HepG2 (cell line): ENCODE results near the gene TSACC. TPM values are rescaled to one million over a fixed set of nuclear protein-coding genes. Genes with fewer than 3 reads are reported as not detected.
A peak's percentile ranks its signal among the peaks of the same experiment; 100 is the strongest.

Source experiments
- ATAC-seq: fragments of 200-7000 bp; cut with Tn5 transposase; 3 replicates; pipeline ENCODE4 v1.9.1; 2020; ENCODE audit warnings: mild to moderate bottlenecking, moderate library complexity
- BruUV-seq: library from RNA; stranded (reverse); fragments of 400-500 nt; replicated peaks from 2 replicates; lab custom pipeline; 2021; lab: Mats Ljungman, UMichigan
- CTCF ChIA-PET: fragments of 300-600 bp; formaldehyde crosslinking; extraction: SDS; loops from one replicate; lab custom pipeline; 2021; ENCODE audit warnings: low total read pairs, inconsistent platforms, low intra/inter-chr PET ratio; lab: Yijun Ruan, JAX
- POLR2A ChIA-PET: fragments of 350-600 bp; sonication (Branson Sonifier 250); formaldehyde crosslinking; loops from one replicate; lab custom pipeline; 2020; ENCODE audit warnings: antibody characterized with exemption, inconsistent platforms; lab: Yijun Ruan, JAX
- DNase-seq: peaks from one replicate; pipeline ENCODE4 v3.0.0-alpha.2; 2015; ENCODE audit warnings: low spot score
- FAIRE-seq: peaks from 3 replicates; lab custom pipeline; 2011; peaks lifted over from hg19 to GRCh38; lab: Jason Lieb, UNC
- H2AFZ ChIP-seq: one replicate; pipeline ENCODE4 v1.6.1; 2011; ENCODE audit warnings: low read length, inconsistent platforms
- H3K27ac ChIP-seq: fragments of 300-600 bp; 3 replicates; pipeline ENCODE4 v1.8.0; 2011; ENCODE audit warnings: mixed run types, mild to moderate bottlenecking, mixed read lengths, low read length, inconsistent platforms; ENCODE audit not compliant: insufficient read depth; ENCODE audit errors: extremely low read length
- H3K27me3 ChIP-seq, 2 experiments: fragments of 200-600 bp in 1 of 2; 2 replicates in 1 of 2; 3 replicates in 1 of 2; pipeline versions ENCODE4 v1.6.0 to v1.8.0; 2011; ENCODE audit warnings: low read length in 2 of 2, mild to moderate bottlenecking in 2 of 2, moderate library complexity in 2 of 2, inconsistent platforms in 1 of 2; ENCODE audit not compliant: insufficient read depth in 2 of 2, control insufficient read depth in 1 of 2
- H3K36me3 ChIP-seq, 2 experiments: fragments of 200-600 bp in 1 of 2; replicated peaks in 1 of 2; 2 replicates in 1 of 2; 3 replicates in 1 of 2; pipeline versions ENCODE4 v1.5.1 to v1.8.0; 2011; ENCODE audit warnings: low read length in 2 of 2, inconsistent platforms in 1 of 2; ENCODE audit not compliant: insufficient read depth in 2 of 2, control insufficient read depth in 1 of 2
- H3K4me1 ChIP-seq: 2 replicates; pipeline ENCODE4 v1.5.1; 2012; ENCODE audit warnings: low read length, inconsistent platforms; ENCODE audit not compliant: insufficient read depth
- H3K4me2 ChIP-seq: 2 replicates; pipeline ENCODE4 v1.6.0; 2011; ENCODE audit warnings: low read depth, low read length, inconsistent platforms
- H3K4me3 ChIP-seq, 3 experiments: fragments of 200-600 bp in 1 of 3; sonication (generic), shearing (Covaris generic) in 1 of 3; replicated peaks in 1 of 3; 2 replicates each; pipeline ENCODE4 v1.5.1; 2011 to 2016; ENCODE audit warnings: low read length in 3 of 3, inconsistent platforms in 2 of 3, low read depth in 2 of 3, mild to moderate bottlenecking in 2 of 3, control low read depth in 1 of 3, mixed read lengths in 1 of 3; ENCODE audit not compliant: insufficient read depth in 1 of 3
- H3K79me2 ChIP-seq: one replicate; pipeline ENCODE4 v1.6.1; 2011; ENCODE audit warnings: low read length, inconsistent platforms; ENCODE audit not compliant: insufficient read depth
- H3K9ac ChIP-seq: 2 replicates; pipeline ENCODE4 v1.6.0; 2011; ENCODE audit warnings: mild to moderate bottlenecking, low read depth, low read length, inconsistent platforms; ENCODE audit not compliant: insufficient read depth
- H3K9me3 ChIP-seq: 2 replicates; pipeline ENCODE4 v1.5.1; 2012; ENCODE audit warnings: mild to moderate bottlenecking, low read length
- H4K20me1 ChIP-seq: 2 replicates; pipeline ENCODE4 v1.6.0; 2011; ENCODE audit warnings: inconsistent platforms, mild to moderate bottlenecking, low read length, moderate library complexity; ENCODE audit not compliant: insufficient read depth
- CEBPB ChIP-seq: IDR thresholded peaks from 2 replicates; pipeline ENCODE4 v1.6.1; 2011; ENCODE audit warnings: low read depth, low read length, improper control_type of control experiment, borderline replicate concordance
- CTCF ChIP-seq: sonication (generic); formaldehyde crosslinking; IDR thresholded peaks from 2 replicates; pipeline ENCODE4 v1.5.0; 2020; ENCODE audit warnings: mild to moderate bottlenecking, missing genetic modification reagents, moderate library complexity
- HMGA1 ChIP-seq: sonication (generic); formaldehyde crosslinking; conservative IDR thresholded peaks from 2 replicates; pipeline ENCODE4 v1.4.0; 2020; ENCODE audit warnings: missing genetic modification reagents
- KDM5A ChIP-seq: fragments of 200-600 bp; sonication (generic); IDR thresholded peaks from 2 replicates; pipeline ENCODE4 v1.7.0; 2018; ENCODE audit warnings: antibody characterized with exemption, mild to moderate bottlenecking, low read length, borderline replicate concordance
- KMT2B ChIP-seq: IDR thresholded peaks from 2 replicates; pipeline ENCODE4 v1.6.1; 2016; ENCODE audit warnings: missing genetic modification reagents, missing compliant biosample characterization
- RBFOX2 ChIP-seq: fragments of 200-400 bp; formaldehyde crosslinking; IDR thresholded peaks from 2 replicates; pipeline ENCODE4 v1.6.1; 2017; ENCODE audit warnings: low read depth, mild to moderate bottlenecking, low read length
- STAG1 ChIP-seq: sonication (generic); formaldehyde crosslinking; IDR thresholded peaks from 2 replicates; pipeline ENCODE4 v1.4.0; 2020; ENCODE audit warnings: missing genetic modification reagents
- WGBS: methylation state at CpG from one replicate; pipeline ENCODE4 v1.1.6; 2017; ENCODE audit warnings: low lambda C conversion rate; 5-methylcytosine and 5-hydroxymethylcytosine counted together
- in situ Hi-C: cut with HindIII; loops from 2 replicates; pipeline ENCODE4 v1.10.0; 2017; ENCODE audit warnings: low pct_unique_long_range_greater_than_20kb; ENCODE audit not compliant: extremely low pct_ligation_motif_present
- intact Hi-C: fragments of 100-400 bp; cut with micrococcal nuclease; formaldehyde crosslinking; loops from one replicate; pipeline ENCODE4 v1.10.0; 2022; ENCODE audit not compliant: unreplicated experiment
- polyA plus RNA-seq, 8 experiments: library from polyadenylated mRNA; depleted of rRNA in 3 of 8; stranded (reverse) in 7 of 8; unstranded in 1 of 8; fragments of >200 nt; fragmentation: Illumina TruSeq in 4 of 8; extraction: Trizol in 4 of 8; gene quantifications; 2 replicates each; pipeline versions ENCODE4 v1.2.1 to v1.2.3, GENCODE V29; 2011 to 2016; ENCODE audit warnings: low read depth in 4 of 8, missing spikeins in 1 of 8, mixed read lengths in 1 of 8; ENCODE audit not compliant: insufficient read depth in 1 of 8
- total RNA-seq, 5 experiments: library from RNA; depleted of rRNA; stranded (reverse); fragments of >200 nt; fragmentation: Illumina TruSeq; extraction: Trizol; gene quantifications; 2 replicates each; pipeline ENCODE4 v1.2.3, GENCODE V29; 2016; ENCODE audit warnings: low read depth in 1 of 5

TSACC gene
- total and polyA plus RNA-seq, 2 of the 13 experiments (the other 11 are each of a cell fraction or from before 2014, with no cell fraction given) = 1.5 to 2.6 TPM

DNA sequence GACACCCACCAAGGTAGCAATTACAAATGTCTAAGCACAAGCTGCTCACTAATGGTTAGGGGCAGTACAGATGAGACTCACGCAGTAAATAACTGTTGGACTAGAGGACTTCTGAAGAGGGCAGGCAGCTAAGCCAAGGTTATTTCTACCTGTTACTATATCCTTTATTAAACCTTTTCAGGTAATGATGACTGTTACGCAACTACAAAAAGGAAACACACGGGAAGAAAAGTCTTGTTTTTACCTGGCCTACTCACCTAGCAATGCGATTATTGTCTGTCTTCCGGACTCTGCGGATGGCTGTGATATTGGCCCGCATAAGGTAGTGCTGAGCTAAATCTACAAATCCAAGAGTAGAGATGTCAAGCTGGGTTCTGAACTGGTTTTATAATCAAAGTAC, 21.4 kb upstream of the TSACC start:
- Histone ChIP-seq H3K4me1 (no peaks in the 10 kb centered on the region), H3K79me2 (peaks cover 2% of the 10 kb centered on the region), H3K4me2 (no peak overlapping the region), H3K27me3 (no peaks in the 10 kb centered on the region), H4K20me1 (peaks cover 4% of the 10 kb centered on the region; the same call in 1 of the 2 replicates), H3K9ac (no peak overlapping the region), H3K4me3 (no peak overlapping the region), H2AFZ (no peak overlapping the region), H3K9me3 (no peaks in the 10 kb centered on the region), H3K27ac (no peak overlapping the region), H3K36me3 (peaks cover 31 to 84% of the 10 kb centered on the region in 2 experiments)
- POLR2A ChIA-PET = interaction anchor here (1.3 kb wide), 1 partner anchor 21 kb away, joined by 3 read pairs; the partner anchor contains the start of gene CCT3
- WGBS = 94% methylated on average over 7 of the region's 7 CpGs
- FAIRE-seq (no peak), DNase-seq (no peak), ATAC-seq (no peak)
- BruUV-seq = no TSS peak
- intact Hi-C loops = no loop called here
- CTCF ChIA-PET = no interaction called here
- no peak for TF ChIP-seq HMGA1 (CRISPR knock-in tag)
- TF ChIP-seq CEBPB = peak; percentile 44; the same call in 1 of the 2 replicates
- 0 out of 2 replicates have a peak, but pooled peaks have one; percentile 39 for TF ChIP-seq RBFOX2
- TF ChIP-seq, all 625 proteins: peak for 2
- in situ Hi-C loops = no loop called here

- POLR2A ChIA-PET = interaction anchor here (1.0 to 1.1 kb wide), 2 partner anchors 14 to 37 kb away, joined by 3 to 6 read pairs; partner anchors contain the start of gene SMG5
- no peak overlapping the region for H3K9ac ChIP-seq
- H3K4me3 ChIP-seq = no peak overlapping the region
- H3K27ac ChIP-seq = no peak overlapping the region
- 95% methylated on average over 1 of the region's 1 CpG for WGBS
- no TSS peak for BruUV-seq
- H3K4me1 ChIP-seq = no peaks in the 10 kb centered on the region
- H3K4me2 ChIP-seq = no peak overlapping the region
- H3K36me3 ChIP-seq = peaks cover 32 to 81% of the 10 kb centered on the region in 2 experiments
- FAIRE-seq (no peak), DNase-seq (peak; percentile 25), ATAC-seq (0 out of 3 replicates have a peak, but pooled peaks have one; percentile 30)
- H2AFZ ChIP-seq = no peak overlapping the region
- CTCF ChIA-PET = interaction anchor here (0.7 kb wide), 1 partner anchor 173 kb away, joined by 3 read pairs; no protein-coding TSS in a partner anchor
- H3K27me3 ChIP-seq = no peaks in the 10 kb centered on the region
- TF ChIP-seq STAG1 (CRISPR knock-in tag) = peak; percentile 42
- peak; percentile 30; the same call in 1 of the 2 replicates for TF ChIP-seq KDM5A
- no peak for TF ChIP-seq KMT2B (CRISPR knock-in tag)
- TF ChIP-seq CTCF (CRISPR knock-in tag) = peak; percentile 40; the same call in 1 of the 2 replicates
- intact Hi-C loops (no loop called here), in situ Hi-C loops (no loop called here)
- H4K20me1 ChIP-seq = peaks cover 4% of the 10 kb centered on the region; the same call in 1 of the 2 replicates
- H3K9me3 ChIP-seq = no peaks in the 10 kb centered on the region
- H3K79me2 ChIP-seq = peaks cover 2% of the 10 kb centered on the region
Observed at GRCh38 chr1:156319664-156320063, 18.7 kb upstream of the TSACC start.
